WTC11 (cell line): ENCODE measurements around the gene ALDOC. TPM values are rescaled to one million over a fixed set of nuclear protein-coding genes. Genes with fewer than 3 reads are reported as not detected.
A peak's percentile ranks its signal among the peaks of the same experiment; 100 is the strongest.

Experiments
- ATAC-seq: fragments of 200-7000 bp; cut with Tn5 transposase; 2 replicates; pipeline ENCODE4 v1.10.0; 2021; ENCODE audit warnings: mild to moderate bottlenecking, moderate library complexity
- CTCF ChIA-PET: fragments of 300-600 bp; sonication (Branson Sonifier 250); formaldehyde crosslinking; loops from one replicate; lab custom pipeline; 2021; ENCODE audit warnings: antibody characterized with exemption; lab: Charles Lee
- POLR2A ChIA-PET: fragments of 350-600 bp; sonication (Branson Sonifier 250); formaldehyde crosslinking; loops from one replicate; lab custom pipeline; 2021; ENCODE audit warnings: antibody characterized with exemption; lab: Charles Lee
- DNase-seq: peaks from one replicate; pipeline ENCODE4 v3.0.0; 2021; ENCODE audit warnings: low spot score
- H3K27ac Mint-ChIP-seq: 2 replicates; pipeline ENCODE4 v1.8.0; 2021; ENCODE audit warnings: mixed read lengths
- H3K27me3 Mint-ChIP-seq: 2 replicates; pipeline ENCODE4 v1.8.0; 2021; ENCODE audit warnings: low read depth, mild to moderate bottlenecking, moderate library complexity, mixed read lengths
- H3K36me3 Mint-ChIP-seq: 2 replicates; pipeline ENCODE4 v1.8.0; 2021; ENCODE audit warnings: mixed read lengths
- H3K4me1 Mint-ChIP-seq: 2 replicates; pipeline ENCODE4 v1.8.0; 2022; ENCODE audit warnings: mixed read lengths
- H3K4me3 Mint-ChIP-seq: 2 replicates; pipeline ENCODE4 v1.8.0; 2021; ENCODE audit warnings: mild to moderate bottlenecking, moderate library complexity, mixed read lengths
- H3K9me3 Mint-ChIP-seq: 2 replicates; pipeline ENCODE4 v1.8.0; 2021; ENCODE audit warnings: mixed read lengths
- CREB1 ChIP-seq: sonication (generic); formaldehyde crosslinking; IDR thresholded peaks from 2 replicates; pipeline ENCODE4 v1.8.0; 2023; ENCODE audit warnings: mild to moderate bottlenecking, missing genetic modification reagents
- ETV6 ChIP-seq: sonication (generic); formaldehyde crosslinking; IDR thresholded peaks from 2 replicates; pipeline ENCODE4 v1.8.1; 2022; ENCODE audit warnings: mild to moderate bottlenecking, missing genetic modification reagents
- FOXK1 ChIP-seq: sonication (generic); formaldehyde crosslinking; IDR thresholded peaks from 2 replicates; pipeline ENCODE4 v1.8.0; 2022; ENCODE audit warnings: mild to moderate bottlenecking, moderate library complexity, missing genetic modification reagents
- KAT7 ChIP-seq: sonication (generic); formaldehyde crosslinking; IDR thresholded peaks from 2 replicates; pipeline ENCODE4 v1.8.1; 2023; ENCODE audit warnings: missing genetic modification reagents, mild to moderate bottlenecking, borderline replicate concordance
- MXD4 ChIP-seq: fragments of 250-450 bp; sonication (Bioruptor Pico); IDR thresholded peaks from 2 replicates; pipeline ENCODE4 v1.8.0; 2021; ENCODE audit warnings: mild to moderate bottlenecking, moderate library complexity, borderline replicate concordance
- MYBL2 ChIP-seq: sonication (generic); formaldehyde crosslinking; IDR thresholded peaks from 2 replicates; pipeline ENCODE4 v1.8.1; 2023; ENCODE audit warnings: mild to moderate bottlenecking, moderate library complexity, missing genetic modification reagents
- NR2C2 ChIP-seq: sonication (generic); formaldehyde crosslinking; IDR thresholded peaks from 2 replicates; pipeline ENCODE4 v1.8.0; 2022; ENCODE audit warnings: mild to moderate bottlenecking, missing genetic modification reagents
- SMAD4 ChIP-seq: sonication (generic); formaldehyde crosslinking; IDR thresholded peaks from 2 replicates; pipeline ENCODE4 v1.8.0; 2022; ENCODE audit warnings: mild to moderate bottlenecking, missing genetic modification reagents
- TCF7 ChIP-seq: sonication (generic); formaldehyde crosslinking; IDR thresholded peaks from 2 replicates; pipeline ENCODE4 v1.8.0; 2022; ENCODE audit warnings: mild to moderate bottlenecking, low read depth, missing genetic modification reagents, moderate library complexity
- TEAD4 ChIP-seq: sonication (generic); formaldehyde crosslinking; IDR thresholded peaks from 2 replicates; pipeline ENCODE4 v1.8.0; 2022; ENCODE audit warnings: mild to moderate bottlenecking, missing genetic modification reagents
- ZNF219 ChIP-seq: sonication (generic); formaldehyde crosslinking; IDR thresholded peaks from 2 replicates; pipeline ENCODE4 v1.8.0; 2023; ENCODE audit warnings: missing genetic modification reagents, mild to moderate bottlenecking, borderline replicate concordance
- ZNF671 ChIP-seq: fragments of 250-450 bp; sonication (Bioruptor Pico); IDR thresholded peaks from 2 replicates; pipeline ENCODE4 v1.8.0; 2021; ENCODE audit warnings: mild to moderate bottlenecking
- total RNA-seq: library from RNA; stranded (reverse); gene quantifications from 3 replicates; pipeline ENCODE4 v1.2.3, GENCODE V29; 2021
- TF ChIP-seq, protein P1 (sequence below): sonication (generic); formaldehyde crosslinking; IDR thresholded peaks from 2 replicates; pipeline ENCODE4 v1.8.0; 2022; ENCODE audit warnings: mild to moderate bottlenecking, missing genetic modification reagents
- TF ChIP-seq, protein P2 (sequence below): sonication (generic); formaldehyde crosslinking; IDR thresholded peaks from 2 replicates; pipeline ENCODE4 v1.8.1; 2023; ENCODE audit warnings: mild to moderate bottlenecking, missing genetic modification reagents
- TF ChIP-seq, protein P3 (sequence below): fragments of 200-600 bp; IDR thresholded peaks from 2 replicates; pipeline ENCODE4 v1.8.0; 2022; ENCODE audit warnings: antibody characterized with exemption
- TF ChIP-seq, protein P4 (sequence below): fragments of 250-450 bp; sonication (Bioruptor Pico); IDR thresholded peaks from 2 replicates; pipeline ENCODE4 v1.9.0; 2021; ENCODE audit warnings: mild to moderate bottlenecking
- TF ChIP-seq, protein P5 (sequence below): sonication (generic); formaldehyde crosslinking; IDR thresholded peaks from 2 replicates; pipeline ENCODE4 v1.8.1; 2022; ENCODE audit warnings: low read depth, missing genetic modification reagents, borderline replicate concordance
- TF ChIP-seq, protein P6 (sequence below): sonication (generic); formaldehyde crosslinking; IDR thresholded peaks from 2 replicates; pipeline ENCODE4 v1.8.0; 2023; ENCODE audit warnings: missing genetic modification reagents, mild to moderate bottlenecking, borderline replicate concordance
- TF ChIP-seq, protein P7 (sequence below): sonication (generic); formaldehyde crosslinking; IDR thresholded peaks from 2 replicates; pipeline ENCODE4 v1.8.0; 2022; ENCODE audit warnings: mild to moderate bottlenecking, missing genetic modification reagents
- TF ChIP-seq, protein P8 (sequence below): sonication (generic); formaldehyde crosslinking; IDR thresholded peaks from 2 replicates; pipeline ENCODE4 v1.8.1; 2022; ENCODE audit warnings: mild to moderate bottlenecking, missing genetic modification reagents, moderate library complexity, borderline replicate concordance

The ALDOC gene
- total RNA-seq, 1 experiment from 2014 or later, result 73.5 TPM

DNA sequence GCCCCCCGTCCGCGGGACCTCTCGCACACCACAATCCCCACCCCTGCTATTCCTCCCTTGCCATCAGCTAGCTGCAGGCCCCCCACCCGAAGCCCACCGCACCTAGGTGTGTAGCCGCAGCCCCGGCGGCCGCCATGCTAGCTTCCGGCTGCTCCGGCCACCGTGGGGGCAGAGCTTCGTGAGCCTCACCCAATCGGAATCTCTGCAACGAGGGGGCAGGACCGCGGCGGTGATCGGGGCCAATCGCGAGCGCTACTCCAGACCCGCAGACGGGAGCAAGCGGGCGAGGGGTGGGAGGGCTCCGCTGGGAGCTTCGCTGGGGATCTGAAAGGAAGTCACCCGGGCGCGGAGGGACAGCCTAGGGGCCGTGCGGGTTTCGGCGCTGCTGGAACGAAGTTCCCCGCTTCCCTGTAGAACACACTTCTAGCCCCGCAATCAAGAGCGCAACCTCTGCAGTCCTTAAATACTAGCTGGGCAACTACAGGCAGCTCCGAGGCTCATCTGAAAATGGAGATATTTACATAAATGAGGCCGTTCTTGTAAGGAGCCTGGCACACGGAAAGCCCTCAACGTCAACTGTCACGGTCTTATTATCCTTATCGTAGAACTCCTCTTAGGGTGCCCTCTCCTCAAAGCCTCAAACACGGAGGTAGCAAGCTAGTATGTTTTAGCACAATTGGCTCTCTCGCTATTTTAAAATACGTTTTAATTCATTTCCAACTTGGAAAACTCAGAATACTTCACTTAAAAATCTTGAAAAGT lies 5.2 kb downstream of the ALDOC start, which contains the start of gene PIGS (continued):
- TF ChIP-seq, protein P1, sequence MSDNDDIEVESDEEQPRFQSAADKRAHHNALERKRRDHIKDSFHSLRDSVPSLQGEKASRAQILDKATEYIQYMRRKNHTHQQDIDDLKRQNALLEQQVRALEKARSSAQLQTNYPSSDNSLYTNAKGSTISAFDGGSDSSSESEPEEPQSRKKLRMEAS, result no peak
- TF ChIP-seq, protein P2, sequence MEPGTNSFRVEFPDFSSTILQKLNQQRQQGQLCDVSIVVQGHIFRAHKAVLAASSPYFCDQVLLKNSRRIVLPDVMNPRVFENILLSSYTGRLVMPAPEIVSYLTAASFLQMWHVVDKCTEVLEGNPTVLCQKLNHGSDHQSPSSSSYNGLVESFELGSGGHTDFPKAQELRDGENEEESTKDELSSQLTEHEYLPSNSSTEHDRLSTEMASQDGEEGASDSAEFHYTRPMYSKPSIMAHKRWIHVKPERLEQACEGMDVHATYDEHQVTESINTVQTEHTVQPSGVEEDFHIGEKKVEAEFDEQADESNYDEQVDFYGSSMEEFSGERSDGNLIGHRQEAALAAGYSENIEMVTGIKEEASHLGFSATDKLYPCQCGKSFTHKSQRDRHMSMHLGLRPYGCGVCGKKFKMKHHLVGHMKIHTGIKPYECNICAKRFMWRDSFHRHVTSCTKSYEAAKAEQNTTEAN (CRISPR knock-in tag), result no peak
- TF ChIP-seq, protein P3, sequence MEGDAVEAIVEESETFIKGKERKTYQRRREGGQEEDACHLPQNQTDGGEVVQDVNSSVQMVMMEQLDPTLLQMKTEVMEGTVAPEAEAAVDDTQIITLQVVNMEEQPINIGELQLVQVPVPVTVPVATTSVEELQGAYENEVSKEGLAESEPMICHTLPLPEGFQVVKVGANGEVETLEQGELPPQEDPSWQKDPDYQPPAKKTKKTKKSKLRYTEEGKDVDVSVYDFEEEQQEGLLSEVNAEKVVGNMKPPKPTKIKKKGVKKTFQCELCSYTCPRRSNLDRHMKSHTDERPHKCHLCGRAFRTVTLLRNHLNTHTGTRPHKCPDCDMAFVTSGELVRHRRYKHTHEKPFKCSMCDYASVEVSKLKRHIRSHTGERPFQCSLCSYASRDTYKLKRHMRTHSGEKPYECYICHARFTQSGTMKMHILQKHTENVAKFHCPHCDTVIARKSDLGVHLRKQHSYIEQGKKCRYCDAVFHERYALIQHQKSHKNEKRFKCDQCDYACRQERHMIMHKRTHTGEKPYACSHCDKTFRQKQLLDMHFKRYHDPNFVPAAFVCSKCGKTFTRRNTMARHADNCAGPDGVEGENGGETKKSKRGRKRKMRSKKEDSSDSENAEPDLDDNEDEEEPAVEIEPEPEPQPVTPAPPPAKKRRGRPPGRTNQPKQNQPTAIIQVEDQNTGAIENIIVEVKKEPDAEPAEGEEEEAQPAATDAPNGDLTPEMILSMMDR, result no peak
- no peak for TF ChIP-seq NR2C2 (CRISPR knock-in tag)
- peak; percentile 26; the same call in 1 of the 2 replicates for TF ChIP-seq KAT7 (CRISPR knock-in tag)
- no peak for TF ChIP-seq SMAD4 (CRISPR knock-in tag)
- TF ChIP-seq, protein P4, sequence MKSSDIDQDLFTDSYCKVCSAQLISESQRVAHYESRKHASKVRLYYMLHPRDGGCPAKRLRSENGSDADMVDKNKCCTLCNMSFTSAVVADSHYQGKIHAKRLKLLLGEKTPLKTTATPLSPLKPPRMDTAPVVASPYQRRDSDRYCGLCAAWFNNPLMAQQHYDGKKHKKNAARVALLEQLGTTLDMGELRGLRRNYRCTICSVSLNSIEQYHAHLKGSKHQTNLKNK (CRISPR knock-in tag), result no peak
- no peak for TF ChIP-seq MYBL2
- no peak for TF ChIP-seq MXD4 (CRISPR knock-in tag)
- no peak for TF ChIP-seq ZNF219 (CRISPR knock-in tag)
- TF ChIP-seq ZNF671 (CRISPR knock-in tag), result no peak
- TF ChIP-seq TCF7, result no peak
- TF ChIP-seq, protein P5, sequence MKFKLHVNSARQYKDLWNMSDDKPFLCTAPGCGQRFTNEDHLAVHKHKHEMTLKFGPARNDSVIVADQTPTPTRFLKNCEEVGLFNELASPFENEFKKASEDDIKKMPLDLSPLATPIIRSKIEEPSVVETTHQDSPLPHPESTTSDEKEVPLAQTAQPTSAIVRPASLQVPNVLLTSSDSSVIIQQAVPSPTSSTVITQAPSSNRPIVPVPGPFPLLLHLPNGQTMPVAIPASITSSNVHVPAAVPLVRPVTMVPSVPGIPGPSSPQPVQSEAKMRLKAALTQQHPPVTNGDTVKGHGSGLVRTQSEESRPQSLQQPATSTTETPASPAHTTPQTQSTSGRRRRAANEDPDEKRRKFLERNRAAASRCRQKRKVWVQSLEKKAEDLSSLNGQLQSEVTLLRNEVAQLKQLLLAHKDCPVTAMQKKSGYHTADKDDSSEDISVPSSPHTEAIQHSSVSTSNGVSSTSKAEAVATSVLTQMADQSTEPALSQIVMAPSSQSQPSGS (CRISPR knock-in tag), result no peak
- TF ChIP-seq ETV6, result peak; percentile 51; the same call in 1 of the 2 replicates

DNA sequence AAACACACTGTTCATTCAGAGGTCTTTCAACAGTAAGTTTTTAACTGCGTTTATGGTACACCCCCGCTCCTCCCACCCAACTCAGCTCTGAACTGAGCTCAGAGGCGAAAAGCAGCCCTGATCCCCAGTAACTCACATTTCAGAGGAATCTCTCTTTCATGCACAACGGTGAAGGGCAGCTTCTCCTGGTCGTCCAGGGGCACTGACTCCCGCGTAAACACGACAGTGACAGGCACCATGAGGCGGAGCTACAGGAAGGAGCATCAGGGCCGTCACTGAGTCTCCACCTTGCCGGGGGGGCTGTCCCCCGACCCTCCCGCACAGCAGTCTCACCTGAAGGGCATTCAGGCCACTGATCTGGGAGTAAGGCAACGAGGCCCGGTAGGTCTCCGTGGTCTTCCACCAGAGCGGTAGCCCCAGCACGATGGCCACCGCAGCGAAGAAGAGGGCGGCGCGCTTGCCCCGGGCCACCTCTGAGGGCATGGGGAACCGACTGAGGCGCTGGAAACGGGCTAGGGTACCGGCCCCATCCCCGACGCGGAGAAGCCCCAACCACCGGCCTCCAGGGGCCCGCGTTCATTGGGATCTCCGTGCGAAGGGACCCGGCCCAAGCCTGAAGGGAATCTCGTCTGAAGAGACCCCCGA lies 5.9 kb downstream of the ALDOC start:
- Mint-ChIP-seq H3K4me3 (peak overlapping the region; percentile 91), H3K27ac (peak overlapping the region; percentile 87), H3K4me1 (peaks cover 16% of the 10 kb centered on the region), H3K27me3 (peaks cover 3% of the 10 kb centered on the region; the same call in 1 of the 2 replicates), H3K36me3 (peaks cover 25% of the 10 kb centered on the region), H3K9me3 (no peaks in the 10 kb centered on the region)
- ATAC-seq, result peak; percentile 26
- peak; percentile 55 for DNase-seq
- CTCF ChIA-PET, result interaction anchor here (0.6 to 4.9 kb wide), 14 partner anchors 20 to 308 kb away, joined by 3 to 26 read pairs (median 5); partner anchors contain the start of genes BLTP2, RPL23A, RSKR and SDF2
- POLR2A ChIA-PET, result interaction anchor here (0.7 to 1.7 kb wide), 7 partner anchors 18 to 380 kb away, joined by 3 to 8 read pairs (median 3); partner anchors contain the start of genes PHF12, POLDIP2, PROCA1 and RPL23A
- TF ChIP-seq TEAD4 (CRISPR knock-in tag) (no peak), FOXK1 (CRISPR knock-in tag) (peak; percentile 85; the same call in 1 of the 2 replicates), ZNF219 (CRISPR knock-in tag) (0 out of 2 replicates have a peak, but pooled peaks have one; percentile 24), CREB1 (CRISPR knock-in tag) (no peak)
- TF ChIP-seq, protein P6, sequence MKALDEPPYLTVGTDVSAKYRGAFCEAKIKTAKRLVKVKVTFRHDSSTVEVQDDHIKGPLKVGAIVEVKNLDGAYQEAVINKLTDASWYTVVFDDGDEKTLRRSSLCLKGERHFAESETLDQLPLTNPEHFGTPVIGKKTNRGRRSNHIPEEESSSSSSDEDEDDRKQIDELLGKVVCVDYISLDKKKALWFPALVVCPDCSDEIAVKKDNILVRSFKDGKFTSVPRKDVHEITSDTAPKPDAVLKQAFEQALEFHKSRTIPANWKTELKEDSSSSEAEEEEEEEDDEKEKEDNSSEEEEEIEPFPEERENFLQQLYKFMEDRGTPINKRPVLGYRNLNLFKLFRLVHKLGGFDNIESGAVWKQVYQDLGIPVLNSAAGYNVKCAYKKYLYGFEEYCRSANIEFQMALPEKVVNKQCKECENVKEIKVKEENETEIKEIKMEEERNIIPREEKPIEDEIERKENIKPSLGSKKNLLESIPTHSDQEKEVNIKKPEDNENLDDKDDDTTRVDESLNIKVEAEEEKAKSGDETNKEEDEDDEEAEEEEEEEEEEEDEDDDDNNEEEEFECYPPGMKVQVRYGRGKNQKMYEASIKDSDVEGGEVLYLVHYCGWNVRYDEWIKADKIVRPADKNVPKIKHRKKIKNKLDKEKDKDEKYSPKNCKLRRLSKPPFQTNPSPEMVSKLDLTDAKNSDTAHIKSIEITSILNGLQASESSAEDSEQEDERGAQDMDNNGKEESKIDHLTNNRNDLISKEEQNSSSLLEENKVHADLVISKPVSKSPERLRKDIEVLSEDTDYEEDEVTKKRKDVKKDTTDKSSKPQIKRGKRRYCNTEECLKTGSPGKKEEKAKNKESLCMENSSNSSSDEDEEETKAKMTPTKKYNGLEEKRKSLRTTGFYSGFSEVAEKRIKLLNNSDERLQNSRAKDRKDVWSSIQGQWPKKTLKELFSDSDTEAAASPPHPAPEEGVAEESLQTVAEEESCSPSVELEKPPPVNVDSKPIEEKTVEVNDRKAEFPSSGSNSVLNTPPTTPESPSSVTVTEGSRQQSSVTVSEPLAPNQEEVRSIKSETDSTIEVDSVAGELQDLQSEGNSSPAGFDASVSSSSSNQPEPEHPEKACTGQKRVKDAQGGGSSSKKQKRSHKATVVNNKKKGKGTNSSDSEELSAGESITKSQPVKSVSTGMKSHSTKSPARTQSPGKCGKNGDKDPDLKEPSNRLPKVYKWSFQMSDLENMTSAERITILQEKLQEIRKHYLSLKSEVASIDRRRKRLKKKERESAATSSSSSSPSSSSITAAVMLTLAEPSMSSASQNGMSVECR, result peak; percentile 77; the same call in 1 of the 2 replicates
- TF ChIP-seq, protein P7, sequence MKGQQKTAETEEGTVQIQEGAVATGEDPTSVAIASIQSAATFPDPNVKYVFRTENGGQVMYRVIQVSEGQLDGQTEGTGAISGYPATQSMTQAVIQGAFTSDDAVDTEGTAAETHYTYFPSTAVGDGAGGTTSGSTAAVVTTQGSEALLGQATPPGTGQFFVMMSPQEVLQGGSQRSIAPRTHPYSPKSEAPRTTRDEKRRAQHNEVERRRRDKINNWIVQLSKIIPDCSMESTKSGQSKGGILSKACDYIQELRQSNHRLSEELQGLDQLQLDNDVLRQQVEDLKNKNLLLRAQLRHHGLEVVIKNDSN (CRISPR knock-in tag), result peak; percentile 27; the same call in 1 of the 2 replicates
- TF ChIP-seq, protein P1, result peak; percentile 48; the same call in 1 of the 2 replicates
- TF ChIP-seq, protein P8, sequence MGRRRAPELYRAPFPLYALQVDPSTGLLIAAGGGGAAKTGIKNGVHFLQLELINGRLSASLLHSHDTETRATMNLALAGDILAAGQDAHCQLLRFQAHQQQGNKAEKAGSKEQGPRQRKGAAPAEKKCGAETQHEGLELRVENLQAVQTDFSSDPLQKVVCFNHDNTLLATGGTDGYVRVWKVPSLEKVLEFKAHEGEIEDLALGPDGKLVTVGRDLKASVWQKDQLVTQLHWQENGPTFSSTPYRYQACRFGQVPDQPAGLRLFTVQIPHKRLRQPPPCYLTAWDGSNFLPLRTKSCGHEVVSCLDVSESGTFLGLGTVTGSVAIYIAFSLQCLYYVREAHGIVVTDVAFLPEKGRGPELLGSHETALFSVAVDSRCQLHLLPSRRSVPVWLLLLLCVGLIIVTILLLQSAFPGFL (CRISPR knock-in tag), result no peak
